Amniotic stem cell (primary cell): ENCODE data around the gene TSHR.

Source experiments
- DNase-seq: peaks from one replicate; lab custom pipeline; 2025; lab: John Stamatoyannopoulos, UW

TSHR gene

GRCh38 chr14:81137316-81137715, 181.9 kb downstream of the TSHR start:
- peak; percentile 30 for DNase-seq

GRCh38 chr14:81138429-81138828, 183.0 kb downstream of the TSHR start:
- no peak for DNase-seq

GRCh38 chr14:81141426-81141825, 186.0 kb downstream of the TSHR start:
- no peak for DNase-seq

GRCh38 chr14:81143793-81144192, 188.4 kb downstream of the TSHR start:
- DNase-seq = no peak

GRCh38 chr14:81144824-81145603, 189.6 kb downstream of the TSHR start:
- no peak for DNase-seq

GRCh38 chr14:81147140-81147897, 191.9 kb downstream of the TSHR start:
- DNase-seq = no peak

GRCh38 chr14:81148635-81149034, 193.2 kb downstream of the TSHR start:
- DNase-seq = no peak

- no peak for DNase-seq
Observed at GRCh38 chr14:81153187-81153586, 197.8 kb downstream of the TSHR start.

GRCh38 chr14:81157431-81157830, 202.0 kb downstream of the TSHR start:
- no peak for DNase-seq

GRCh38 chr14:81161088-81161487, 205.7 kb downstream of the TSHR start:
- DNase-seq = no peak

GRCh38 chr14:81161749-81162148, 206.3 kb downstream of the TSHR start:
- no peak for DNase-seq

GRCh38 chr14:81162941-81163340, 207.5 kb downstream of the TSHR start:
- no peak for DNase-seq

- DNase-seq = peak; percentile 38
Observed at GRCh38 chr14:81164167-81164774, 208.8 kb downstream of the TSHR start.

GRCh38 chr14:81165188-81165587, 209.8 kb downstream of the TSHR start:
- no peak for DNase-seq

- no peak for DNase-seq
Observed at GRCh38 chr14:81166121-81166520, 210.7 kb downstream of the TSHR start.

GRCh38 chr14:81169267-81169666, 213.8 kb downstream of the TSHR start:
- no peak for DNase-seq

GRCh38 chr14:81169711-81170103, 214.3 kb downstream of the TSHR start:
- no peak for DNase-seq

GRCh38 chr14:81170104-81170828, 214.8 kb downstream of the TSHR start:
- peak; percentile 84 for DNase-seq

- DNase-seq = no peak
Observed at GRCh38 chr14:81170829-81171195, 215.4 kb downstream of the TSHR start.

GRCh38 chr14:81172353-81172752, 216.9 kb downstream of the TSHR start:
- no peak for DNase-seq

GRCh38 chr14:81172881-81173280, 217.5 kb downstream of the TSHR start:
- no peak for DNase-seq

- DNase-seq = no peak
Observed at GRCh38 chr14:81176241-81176640, 220.8 kb downstream of the TSHR start.
